IgD-negative memory B cell (primary cell): Measurements from ENCODE around the gene GSE1. TPM values are rescaled to one million over a fixed set of nuclear protein-coding genes. Genes with fewer than 3 reads are reported as not detected.
A peak's percentile ranks its signal among the peaks of the same experiment; 100 is the strongest.

Experiments used
- H3K27ac Mint-ChIP-seq, 3 donors: one replicate each; pipeline ENCODE4 v1.8.0; 2020 to 2022; ENCODE audit warnings: mild to moderate bottlenecking in 3 of 3, mixed read lengths in 3 of 3, moderate library complexity in 1 of 3
- H3K27me3 Mint-ChIP-seq: one replicate; pipeline ENCODE4 v1.8.0; 2021; ENCODE audit warnings: mixed read lengths
- H3K36me3 Mint-ChIP-seq: one replicate; pipeline ENCODE4 v1.8.0; 2020; ENCODE audit warnings: mild to moderate bottlenecking, mixed read lengths
- H3K4me1 Mint-ChIP-seq, 3 donors: one replicate each; pipeline ENCODE4 v1.8.0; 2020 to 2022; ENCODE audit warnings: mixed read lengths in 3 of 3, mild to moderate bottlenecking in 1 of 3
- H3K4me3 Mint-ChIP-seq, 4 donors: one replicate each; pipeline ENCODE4 v1.8.0; 2020 to 2022; ENCODE audit warnings: mild to moderate bottlenecking in 4 of 4, mixed read lengths in 4 of 4, moderate library complexity in 3 of 4
- H3K9me3 Mint-ChIP-seq, 3 donors: one replicate each; pipeline ENCODE4 v1.8.0; 2020 to 2021; ENCODE audit warnings: mixed read lengths in 3 of 3, mild to moderate bottlenecking in 1 of 3
- polyA plus RNA-seq: library from polyadenylated mRNA; unstranded; fragments of 300-500 nt; fragmentation: Illumina TruSeq; gene quantifications from one replicate; pipeline ENCODE4 v1.2.3, GENCODE V29; 2021

The GSE1 gene
- polyA plus RNA-seq = 7.3 TPM

DNA sequence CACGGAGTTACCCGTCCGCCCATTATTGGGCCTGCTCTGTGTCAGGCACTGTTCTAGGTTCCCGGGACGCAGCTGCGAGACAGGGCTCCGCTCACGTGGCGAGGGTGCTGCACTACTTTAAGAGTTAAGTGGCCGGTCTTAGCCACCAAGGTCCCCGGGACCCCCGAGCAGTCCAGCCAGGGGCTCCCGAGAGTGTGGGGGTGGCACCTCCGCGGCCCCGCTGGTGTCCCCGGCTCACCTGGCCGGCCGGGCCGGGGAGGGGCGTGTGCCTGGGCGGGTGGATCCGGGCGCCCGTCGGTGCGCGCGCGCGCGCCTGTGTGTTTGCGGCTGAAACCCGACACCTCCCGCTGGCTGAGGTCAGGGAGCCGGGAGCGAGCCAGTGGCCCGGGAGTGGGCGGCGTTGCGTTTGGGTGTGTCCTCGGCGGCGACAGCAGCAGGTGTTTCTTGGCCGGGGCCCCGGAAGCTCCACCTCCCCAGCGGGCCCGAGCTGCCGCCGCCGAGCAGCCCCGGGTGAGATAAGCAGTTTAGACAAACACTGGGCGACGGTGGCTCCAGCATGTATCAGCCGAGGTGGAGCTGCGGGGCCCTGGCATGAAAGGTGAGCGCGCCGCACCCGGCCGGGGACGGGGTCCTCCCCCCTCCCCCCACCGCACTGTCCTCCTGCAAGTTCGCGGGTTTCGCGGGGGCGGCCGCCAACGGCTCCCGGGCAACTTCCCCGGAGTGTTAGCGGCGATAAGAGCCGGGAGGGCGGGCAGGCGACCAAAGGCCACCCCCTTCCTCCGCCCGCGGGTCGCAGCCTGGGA is at the start of gene GSE1:
GSE1 (plus strand) TSS at position 522 of the 803 bp plus-strand sequence; CDS start at position 592, 70 bp downstream.
- H3K27me3 Mint-ChIP-seq = no peaks in the 10 kb centered on the region
- H3K9me3 Mint-ChIP-seq = no peaks in the 10 kb centered on the region
- H3K4me3 Mint-ChIP-seq = peak within 1 kb of the TSS; percentile 76 to 94 (median 91)
- peaks cover 21 to 29% (median 27%) of the 10 kb centered on the region in 3 donors for H3K4me1 Mint-ChIP-seq
- H3K36me3 Mint-ChIP-seq = no peaks in the 10 kb centered on the region
- peak within 1 kb of the TSS; percentile 81 to 97 (median 87) for H3K27ac Mint-ChIP-seq

DNA sequence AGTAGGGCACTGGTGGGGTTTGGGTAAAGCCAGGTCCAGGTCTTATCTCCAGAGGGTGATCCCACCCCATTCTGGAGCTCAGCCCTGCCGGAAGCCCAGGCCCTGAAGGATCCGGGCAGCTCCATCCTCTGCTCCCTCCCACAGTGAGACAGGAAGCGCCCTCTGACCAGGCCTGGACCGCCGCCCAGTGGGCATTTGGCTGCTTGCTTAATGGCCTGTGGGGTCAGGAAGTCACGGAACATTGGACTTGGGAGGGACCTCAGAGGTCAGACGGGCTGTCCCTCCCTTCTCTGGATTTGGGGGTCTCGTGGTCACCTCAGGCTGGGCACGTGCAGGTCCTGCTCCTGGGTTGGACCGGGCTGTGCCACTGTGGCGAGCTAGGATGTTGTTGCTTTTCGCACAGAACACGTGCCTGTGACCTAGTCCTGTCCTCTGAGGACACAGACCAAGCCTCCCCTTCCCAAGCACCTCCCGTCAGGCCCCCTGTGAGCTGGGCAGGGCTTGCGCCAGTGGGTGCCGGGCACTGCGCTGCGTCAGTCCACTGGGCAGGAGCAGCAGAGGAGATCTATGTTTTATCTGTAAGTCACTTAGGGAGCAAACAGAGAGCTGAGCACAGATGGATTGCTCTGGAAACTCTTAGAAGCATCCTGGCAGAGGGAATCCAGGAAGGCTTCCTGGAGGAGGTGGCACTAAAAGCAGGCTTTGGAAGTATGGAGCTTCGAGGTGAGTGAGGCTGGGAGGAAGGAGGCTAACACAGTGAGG is 49.4 kb upstream of the GSE1 start:
- H3K9me3 Mint-ChIP-seq = no peaks in the 10 kb centered on the region
- H3K4me1 Mint-ChIP-seq = peaks cover 28 to 40% (median 29%) of the 10 kb centered on the region in 3 donors
- H3K27ac Mint-ChIP-seq = peak overlapping the region; percentile 69 to 95 (median 82)
- H3K4me3 Mint-ChIP-seq = peak overlapping the region in 1 of 4 donors; percentile 13
- no peaks in the 10 kb centered on the region for H3K27me3 Mint-ChIP-seq
- H3K36me3 Mint-ChIP-seq = no peaks in the 10 kb centered on the region

DNA sequence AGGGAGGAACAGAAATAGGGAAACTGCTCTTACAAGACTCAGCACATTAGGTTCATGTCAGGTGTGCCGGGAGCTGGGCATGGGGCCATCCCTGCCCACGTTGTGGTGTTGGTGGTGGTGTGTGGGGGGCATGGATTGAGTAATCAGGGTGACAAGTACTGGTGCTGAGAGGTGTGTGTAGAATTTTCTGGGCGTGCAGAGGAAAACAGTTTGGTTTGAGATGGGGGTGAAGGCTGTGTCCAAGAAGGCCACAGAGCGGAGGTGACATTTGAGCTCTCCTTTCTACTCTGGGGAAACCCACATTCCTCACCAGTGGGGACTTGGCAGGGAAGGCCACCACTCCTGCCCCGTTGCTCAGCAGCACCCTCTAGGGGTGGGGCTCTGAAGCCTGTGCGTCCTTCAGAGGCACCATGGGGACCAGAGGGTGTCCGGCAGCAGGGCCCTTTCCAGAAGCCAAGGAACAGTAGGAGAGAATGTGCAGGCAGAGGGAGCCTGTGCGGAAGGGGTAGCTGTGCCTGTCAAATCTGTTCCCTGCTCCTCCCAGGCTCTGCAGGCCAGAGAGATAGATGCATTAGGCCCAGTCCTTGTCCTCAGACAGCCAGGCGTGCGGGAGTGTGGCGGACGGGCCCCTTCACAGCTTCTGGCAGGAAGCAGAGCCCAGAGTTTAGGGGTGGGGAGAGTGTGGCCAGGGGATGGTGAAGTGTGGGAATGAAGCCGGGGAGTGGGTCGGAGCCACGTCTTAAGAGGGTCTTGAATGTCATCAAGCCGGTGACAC is 48.7 kb upstream of the GSE1 start:
- Mint-ChIP-seq H3K27ac (peak overlapping the region in 2 of 3 donors; percentile 82 to 95), H3K36me3 (no peaks in the 10 kb centered on the region), H3K9me3 (no peaks in the 10 kb centered on the region), H3K4me3 (peak overlapping the region in 2 of 4 donors; percentile 13 to 79), H3K27me3 (no peaks in the 10 kb centered on the region), H3K4me1 (peaks cover 31 to 39% (median 33%) of the 10 kb centered on the region in 3 donors)

DNA sequence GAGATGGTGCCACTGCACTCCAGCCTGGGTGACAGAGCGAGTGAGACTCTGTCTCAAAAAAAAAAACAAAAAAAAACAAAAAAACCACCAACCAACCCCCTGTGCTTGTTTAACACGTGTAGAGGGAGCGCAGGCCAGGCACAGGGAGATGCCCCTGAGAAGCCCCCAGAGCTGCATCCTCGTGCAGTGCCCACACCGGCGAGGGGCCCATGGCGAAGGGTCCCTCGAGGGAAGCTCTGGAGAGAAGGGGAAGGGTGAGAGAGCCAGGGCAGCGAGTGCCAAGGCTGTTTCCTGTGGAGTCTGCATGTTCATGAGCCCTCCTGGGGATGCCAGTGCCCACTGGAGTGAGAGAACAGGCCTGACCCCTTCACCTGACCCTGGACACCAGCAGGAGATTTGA is 47.8 kb upstream of the GSE1 start:
- Mint-ChIP-seq H3K27ac (peak overlapping the region in 1 of 3 donors; percentile 64), H3K27me3 (peaks cover under 1% of the 10 kb centered on the region), H3K4me1 (peaks cover 39 to 43% (median 42%) of the 10 kb centered on the region in 3 donors), H3K4me3 (no peak overlapping the region), H3K36me3 (no peaks in the 10 kb centered on the region), H3K9me3 (no peaks in the 10 kb centered on the region)

DNA sequence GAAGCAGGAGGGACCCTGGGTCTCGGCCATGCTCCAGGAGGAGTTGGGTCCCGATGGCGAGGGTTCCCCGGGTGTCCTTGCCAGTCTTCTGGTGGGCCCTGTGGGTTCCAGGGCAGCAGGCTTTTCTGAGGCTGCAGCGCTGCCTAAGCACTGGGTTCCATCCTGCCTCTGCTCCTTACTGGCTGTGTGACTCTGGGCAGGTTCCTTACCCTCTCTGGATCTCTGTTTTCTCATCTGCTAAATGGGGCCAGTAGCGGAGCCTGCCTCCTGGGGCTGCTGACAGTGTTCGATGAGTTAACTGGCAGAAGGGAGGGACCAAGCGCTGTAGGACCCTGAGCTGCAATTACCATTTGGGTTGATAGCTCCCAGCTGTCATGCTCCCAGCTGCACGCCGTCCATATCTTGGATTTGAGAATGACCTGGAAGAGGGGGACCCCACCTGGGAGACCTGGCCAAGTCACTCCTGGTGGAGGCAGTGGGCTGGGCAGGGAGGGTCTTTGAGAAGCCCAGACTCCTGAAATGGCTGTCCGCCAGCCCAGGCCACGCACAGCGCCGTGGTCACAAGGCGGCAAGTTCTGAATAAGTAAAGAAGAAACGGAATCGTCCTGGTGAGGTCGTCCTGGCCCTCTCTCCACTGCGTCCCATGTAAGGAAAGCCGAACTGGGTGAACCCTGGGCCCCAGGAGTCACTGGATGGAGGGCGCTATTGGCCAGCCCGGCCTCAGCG is 47.2 kb upstream of the GSE1 start:
- H3K27ac Mint-ChIP-seq = peak overlapping the region in 1 of 3 donors; percentile 64
- H3K4me3 Mint-ChIP-seq = peak overlapping the region in 1 of 4 donors; percentile 25
- H3K4me1 Mint-ChIP-seq = peaks cover 45 to 48% (median 46%) of the 10 kb centered on the region in 3 donors
- peaks cover 2% of the 10 kb centered on the region for H3K27me3 Mint-ChIP-seq
- no peaks in the 10 kb centered on the region for H3K36me3 Mint-ChIP-seq
- no peaks in the 10 kb centered on the region for H3K9me3 Mint-ChIP-seq

DNA sequence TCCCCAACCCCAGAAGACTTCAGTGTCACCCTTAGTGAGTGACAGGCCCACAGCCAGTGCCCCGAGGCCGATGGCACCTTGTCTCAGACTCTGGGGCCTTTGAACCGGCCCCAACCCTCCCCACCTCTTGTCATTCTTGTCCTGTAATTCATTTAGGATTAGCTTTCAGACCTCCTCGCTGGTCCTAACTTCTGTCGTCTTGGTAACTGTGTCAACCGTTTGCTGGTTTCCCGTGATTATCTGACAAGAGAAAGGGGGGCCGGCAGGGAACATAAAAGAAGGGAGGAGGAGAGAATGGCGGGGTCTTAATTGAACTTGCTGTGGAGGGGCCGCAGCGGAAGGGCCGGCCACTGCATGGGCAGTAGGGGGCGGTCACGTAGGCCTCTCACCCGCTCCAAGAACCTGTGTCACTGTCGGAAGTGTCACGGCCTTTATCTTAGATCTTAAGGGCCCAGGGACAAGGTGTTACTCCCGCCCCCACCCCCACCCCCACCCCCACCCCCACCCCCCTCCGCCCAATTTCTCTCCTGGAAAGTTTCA is 46.5 kb upstream of the GSE1 start:
- peak overlapping the region in 1 of 4 donors; percentile 25 for H3K4me3 Mint-ChIP-seq
- peaks cover 2% of the 10 kb centered on the region for H3K36me3 Mint-ChIP-seq
- H3K9me3 Mint-ChIP-seq = no peaks in the 10 kb centered on the region

DNA sequence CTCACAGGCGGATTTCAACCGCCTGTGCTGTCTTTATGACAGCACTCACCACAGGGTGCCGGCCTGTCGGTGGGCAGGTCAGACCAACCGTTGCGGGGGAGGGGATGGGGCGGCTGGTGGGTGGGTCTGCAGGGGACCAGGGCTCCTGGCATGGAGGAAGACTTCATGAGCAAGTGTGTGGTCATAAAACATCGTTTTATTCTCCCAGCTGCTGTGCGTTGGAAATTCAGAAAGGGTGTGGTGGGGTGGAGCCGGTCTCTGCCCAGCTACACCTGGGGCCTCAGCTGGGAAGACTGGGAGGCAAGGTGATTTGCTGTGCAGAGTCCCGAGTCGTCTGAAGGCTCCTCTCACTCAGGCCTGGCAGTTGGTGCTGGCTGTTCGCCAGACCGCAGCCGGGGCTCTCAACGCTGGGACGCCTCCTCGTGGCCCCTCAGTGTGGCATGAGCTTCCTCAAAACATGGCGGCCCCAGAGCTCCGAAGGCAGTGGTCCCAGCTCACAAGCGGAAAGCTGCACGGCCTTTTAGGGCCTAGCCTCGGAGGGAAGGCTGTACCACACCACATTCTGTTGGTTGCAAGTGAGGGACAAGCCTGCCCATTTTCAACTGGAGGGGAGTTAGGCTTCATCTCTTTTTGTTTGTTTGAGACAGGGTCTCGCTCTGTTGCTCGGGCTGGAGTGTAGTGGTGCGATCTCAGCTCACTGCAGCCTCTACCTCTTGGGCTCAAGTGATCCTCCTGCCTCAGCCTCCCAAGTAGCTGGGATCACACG is 45.8 kb upstream of the GSE1 start:
- no peak overlapping the region for H3K4me3 Mint-ChIP-seq
- H3K4me1 Mint-ChIP-seq = peaks cover 53 to 56% (median 55%) of the 10 kb centered on the region in 3 donors
- peaks cover 2% of the 10 kb centered on the region for H3K27me3 Mint-ChIP-seq
- peaks cover 2% of the 10 kb centered on the region for H3K36me3 Mint-ChIP-seq
- peak overlapping the region in 1 of 3 donors; percentile 59 for H3K27ac Mint-ChIP-seq
- H3K9me3 Mint-ChIP-seq = no peaks in the 10 kb centered on the region

More for the DNA sequence above, 46.5 kb upstream of the GSE1 start:
- H3K4me1 Mint-ChIP-seq = peaks cover 52 to 55% (median 53%) of the 10 kb centered on the region in 3 donors
- H3K27me3 Mint-ChIP-seq = peaks cover 2% of the 10 kb centered on the region
- no peak overlapping the region for H3K27ac Mint-ChIP-seq

DNA sequence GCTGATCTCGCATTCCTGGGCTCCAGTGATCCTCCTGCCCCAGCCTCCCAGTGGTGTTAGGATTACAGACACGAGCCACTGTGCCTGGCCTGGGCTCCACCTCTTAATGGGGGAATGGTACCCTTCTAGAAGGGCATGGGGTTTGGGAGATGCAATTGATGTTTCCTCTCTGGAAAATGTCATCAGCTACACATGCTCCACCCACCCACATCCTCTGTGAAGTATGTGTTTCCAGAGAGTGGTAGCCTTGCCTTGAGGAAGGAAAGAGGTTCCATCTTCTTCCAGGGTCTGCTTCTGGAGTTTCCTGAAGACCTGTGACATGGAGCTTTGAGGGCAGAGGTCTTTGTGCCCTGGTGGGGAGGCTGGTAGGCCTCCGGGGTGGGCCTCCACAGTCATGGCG is 45.2 kb upstream of the GSE1 start:
- peaks cover 2% of the 10 kb centered on the region for H3K36me3 Mint-ChIP-seq
- H3K27me3 Mint-ChIP-seq = peaks cover 2% of the 10 kb centered on the region
- peak overlapping the region in 2 of 3 donors; percentile 32 to 77 for H3K27ac Mint-ChIP-seq
- no peaks in the 10 kb centered on the region for H3K9me3 Mint-ChIP-seq
- peaks cover 46 to 53% (median 51%) of the 10 kb centered on the region in 3 donors for H3K4me1 Mint-ChIP-seq
- H3K4me3 Mint-ChIP-seq = no peak overlapping the region

DNA sequence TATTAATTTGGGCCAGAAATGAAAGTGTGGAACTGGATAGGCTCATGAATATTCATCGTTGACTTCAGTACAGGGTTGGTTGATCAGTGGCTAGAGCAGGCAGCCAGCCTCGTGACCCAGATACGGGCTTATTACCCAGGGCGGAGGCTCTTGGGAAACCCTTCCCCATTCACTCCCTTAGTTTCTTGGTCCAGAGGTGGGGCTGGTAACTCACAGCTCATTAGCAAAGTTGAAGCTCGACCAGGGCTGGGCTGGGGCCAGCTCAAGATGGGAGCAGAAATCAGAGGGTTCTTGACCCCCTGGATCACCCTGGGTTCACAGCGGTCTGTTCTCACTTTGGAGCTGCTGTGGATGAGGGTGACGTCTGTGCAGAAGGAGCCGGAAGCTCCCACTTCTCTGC is 44.6 kb upstream of the GSE1 start:
- Mint-ChIP-seq H3K36me3 (peaks cover 2% of the 10 kb centered on the region), H3K4me3 (no peak overlapping the region), H3K27ac (peak overlapping the region in 2 of 3 donors; percentile 32 to 77), H3K4me1 (peaks cover 44 to 57% (median 52%) of the 10 kb centered on the region in 3 donors), H3K27me3 (peaks cover 2% of the 10 kb centered on the region), H3K9me3 (no peaks in the 10 kb centered on the region)

DNA sequence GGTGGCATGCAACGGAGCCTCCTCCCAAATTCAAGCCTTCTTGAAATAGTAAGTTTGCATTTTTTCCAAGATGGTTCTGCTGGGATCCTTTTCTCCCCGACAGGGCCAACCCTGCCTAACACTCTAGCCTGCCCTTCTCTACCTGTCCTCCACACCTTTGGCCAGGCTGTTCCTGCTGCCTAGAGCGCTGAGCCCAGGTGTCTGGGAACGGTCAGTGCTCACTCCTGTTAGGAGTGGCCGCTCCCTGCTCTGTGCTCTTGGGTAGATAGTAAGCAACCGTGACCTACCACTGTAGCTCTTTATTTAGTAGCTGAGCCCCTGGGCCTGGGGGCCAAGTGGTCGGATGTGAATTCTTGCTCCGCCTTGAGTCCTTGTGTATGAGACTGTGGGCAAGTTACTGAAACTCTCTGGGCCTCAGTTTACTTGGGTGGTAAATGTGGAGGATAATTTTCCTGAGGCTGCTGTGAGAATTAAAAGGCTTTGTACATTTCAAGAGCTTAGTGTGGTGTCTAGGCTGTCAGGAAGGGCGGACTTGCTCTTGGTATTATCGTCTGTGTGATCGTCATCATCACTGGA is 44.0 kb upstream of the GSE1 start:
- no peaks in the 10 kb centered on the region for H3K9me3 Mint-ChIP-seq
- H3K4me3 Mint-ChIP-seq = peak overlapping the region in 3 of 4 donors; percentile 63 to 88 (median 74)
- H3K27me3 Mint-ChIP-seq = peaks cover 2% of the 10 kb centered on the region
- peaks cover 40 to 54% (median 46%) of the 10 kb centered on the region in 3 donors for H3K4me1 Mint-ChIP-seq
- H3K27ac Mint-ChIP-seq = peak overlapping the region; percentile 2 to 90 (median 89)
- peaks cover 2% of the 10 kb centered on the region for H3K36me3 Mint-ChIP-seq

DNA sequence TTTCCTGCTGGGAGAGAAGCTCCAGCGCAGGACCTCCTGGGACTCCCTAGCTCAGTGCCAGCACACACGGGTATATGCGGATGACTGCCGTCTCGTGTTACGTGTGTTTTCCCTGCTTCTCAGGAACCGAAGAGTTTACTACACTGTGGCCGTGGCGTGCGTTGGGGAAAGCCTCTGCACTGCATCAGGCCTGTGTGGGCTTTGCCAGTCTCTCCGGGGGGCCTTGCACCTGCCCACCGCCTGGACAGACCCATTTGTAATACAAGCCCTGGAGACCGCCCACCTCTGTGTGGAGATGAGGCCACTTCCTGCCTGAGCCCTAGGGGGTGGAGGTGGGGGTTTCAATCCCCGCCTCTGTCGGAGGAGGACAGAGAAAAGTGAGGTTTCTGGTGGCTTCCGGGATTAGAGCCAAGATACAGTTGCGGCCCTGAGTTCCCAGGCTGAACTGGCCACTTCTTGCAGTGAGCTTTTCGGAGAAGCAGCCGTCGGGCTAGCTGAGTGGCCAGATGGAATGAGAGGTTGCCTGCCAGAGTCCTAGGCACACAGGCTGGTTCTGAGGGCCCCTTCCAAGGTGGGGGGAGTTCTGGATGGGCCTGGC is 43.4 kb upstream of the GSE1 start:
- peak overlapping the region; percentile 85 to 90 (median 89) for H3K27ac Mint-ChIP-seq
- peak overlapping the region; percentile 63 to 88 (median 72) for H3K4me3 Mint-ChIP-seq
- peaks cover 2% of the 10 kb centered on the region for H3K36me3 Mint-ChIP-seq
- H3K4me1 Mint-ChIP-seq = peaks cover 34 to 50% (median 41%) of the 10 kb centered on the region in 3 donors
- H3K9me3 Mint-ChIP-seq = no peaks in the 10 kb centered on the region
- peaks cover 2% of the 10 kb centered on the region for H3K27me3 Mint-ChIP-seq

DNA sequence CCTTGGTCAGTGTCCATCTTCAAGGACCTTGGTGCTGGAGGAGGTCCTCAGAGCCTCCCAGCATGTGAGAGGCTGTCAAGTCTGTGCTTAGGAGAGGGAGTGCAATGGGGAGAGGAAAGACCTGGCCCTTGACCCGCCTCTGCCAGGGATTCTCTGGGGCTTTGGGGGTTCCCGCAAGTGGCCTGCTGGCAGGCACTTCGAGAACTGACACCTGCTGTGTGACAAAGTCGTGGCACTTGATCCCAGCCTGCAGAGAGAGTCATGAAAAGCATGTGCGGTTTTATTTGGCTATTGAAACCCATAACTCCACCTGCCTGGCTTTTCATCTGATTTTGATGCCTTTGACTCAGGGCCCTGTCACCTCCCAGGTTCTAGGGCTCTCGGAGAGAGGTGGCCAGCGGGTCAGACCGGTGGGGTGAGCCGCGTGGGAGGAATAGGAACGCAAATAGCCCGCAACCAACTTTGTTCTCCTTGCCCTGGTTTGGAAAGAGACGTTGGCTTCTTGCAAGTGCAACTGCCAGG is 42.8 kb upstream of the GSE1 start:
- H3K4me1 Mint-ChIP-seq = peaks cover 33 to 50% (median 39%) of the 10 kb centered on the region in 3 donors
- peaks cover 2% of the 10 kb centered on the region for H3K27me3 Mint-ChIP-seq
- H3K4me3 Mint-ChIP-seq = peak overlapping the region; percentile 63 to 88 (median 72)
- H3K9me3 Mint-ChIP-seq = no peaks in the 10 kb centered on the region
- peak overlapping the region; percentile 85 to 90 (median 89) for H3K27ac Mint-ChIP-seq
- H3K36me3 Mint-ChIP-seq = peaks cover 2% of the 10 kb centered on the region
